HG03565 (cell line): ENCODE data around the gene KRT15.

Experiments used
- ATAC-seq: cut with Tn5 transposase; IDR thresholded peaks from one replicate; pipeline ENCODE4 v1.9.1; 2021; ENCODE audit warnings: mild to moderate bottlenecking, moderate library complexity; ENCODE audit not compliant: unreplicated experiment

Gene KRT15

GRCh38 chr17:41527063-41528023 lies 8.7 kb upstream of the KRT15 start:
- no peak for ATAC-seq

GRCh38 chr17:41524261-41524660 lies 5.6 kb upstream of the KRT15 start:
- ATAC-seq: no peak

GRCh38 chr17:41523787-41524186 lies 5.1 kb upstream of the KRT15 start:
- no peak for ATAC-seq

- no peak for ATAC-seq
Measured at GRCh38 chr17:41523225-41523593, 4.5 kb upstream of the KRT15 start.

- no peak for ATAC-seq
Measured at GRCh38 chr17:41522301-41523224, 3.9 kb upstream of the KRT15 start.

- no peak for ATAC-seq
Measured at GRCh38 chr17:41521574-41522261, 3.0 kb upstream of the KRT15 start.

- ATAC-seq: no peak
Measured at GRCh38 chr17:41520821-41521521, 2.3 kb upstream of the KRT15 start.

GRCh38 chr17:41519501-41520224 lies 973 bp upstream of the KRT15 start:
- ATAC-seq: no peak

DNA sequence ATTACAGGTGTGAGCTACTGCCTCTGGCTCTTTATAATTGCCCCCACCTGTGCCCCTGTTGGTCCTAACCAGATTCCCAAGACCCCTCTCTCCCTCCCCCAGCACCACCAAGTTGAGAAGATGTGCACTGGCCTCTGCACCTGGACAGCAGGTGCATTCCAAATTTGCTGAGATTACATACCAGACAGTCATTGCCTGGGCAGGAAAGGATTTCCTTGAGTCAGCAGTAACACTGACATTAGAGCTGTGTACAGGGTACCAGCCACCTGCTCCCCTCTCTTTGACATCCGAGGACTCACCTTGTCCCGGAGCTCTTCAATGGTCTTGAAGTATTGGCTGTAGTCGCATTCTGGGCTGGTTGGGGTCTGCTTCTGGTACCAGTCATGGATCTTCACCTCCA lies 659 bp downstream of the KRT15 start:
- no peak for ATAC-seq

- ATAC-seq: no peak
Measured at GRCh38 chr17:41516830-41517283, 1.8 kb downstream of the KRT15 start.

DNA sequence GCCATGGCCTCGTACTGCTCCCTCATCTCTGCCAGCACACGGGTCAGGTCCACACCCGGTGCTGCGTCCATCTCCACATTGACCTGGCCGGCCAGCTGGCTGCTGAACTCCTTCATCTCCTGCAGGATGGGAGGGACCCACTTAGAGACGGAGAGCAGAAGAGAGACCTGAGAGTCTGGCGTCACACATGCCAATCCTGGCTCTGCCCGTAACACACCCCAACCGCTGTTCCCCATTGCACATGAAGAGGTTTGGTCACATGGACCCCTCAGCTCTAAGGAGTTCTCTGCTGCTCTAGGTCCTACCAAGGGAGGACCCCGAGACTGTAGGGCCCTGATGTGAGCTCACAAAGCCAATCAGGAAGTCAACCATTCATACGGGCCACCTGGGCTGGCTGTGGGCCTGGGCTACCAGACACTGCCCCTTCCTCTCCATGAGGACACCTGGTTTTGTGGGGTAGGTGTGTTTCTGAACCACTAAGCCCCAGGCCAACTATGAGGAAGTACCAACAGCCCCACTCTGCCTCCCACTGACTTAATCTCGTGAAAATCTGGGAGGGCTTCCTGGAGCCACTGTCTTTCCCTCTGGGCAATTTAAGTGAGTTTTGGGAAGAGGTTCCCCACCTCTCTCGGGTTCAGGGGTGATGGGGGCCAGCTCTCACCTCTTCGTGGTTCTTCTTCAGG lies 2.4 kb downstream of the KRT15 start:
- ATAC-seq: no peak

DNA sequence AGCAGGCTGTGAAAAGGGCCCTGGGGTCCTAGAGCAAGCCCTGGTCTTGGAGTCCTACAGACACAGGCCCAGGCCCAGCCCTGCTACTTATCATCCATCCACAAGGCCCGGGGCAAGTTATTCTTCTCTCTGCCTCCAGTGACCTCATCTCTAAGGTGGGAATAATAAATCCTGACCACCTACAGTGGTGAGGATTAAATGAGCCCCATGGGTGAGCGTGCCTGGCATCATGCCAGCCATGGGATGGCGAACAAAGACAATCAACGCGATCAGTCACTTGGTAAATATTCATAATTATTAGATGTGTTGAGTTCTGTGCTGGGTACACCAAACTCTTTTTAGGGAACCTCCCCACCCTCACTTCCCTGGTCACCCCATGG lies 5.5 kb downstream of the KRT15 start:
- no peak for ATAC-seq

GRCh38 chr17:41512546-41513167 lies 6.0 kb downstream of the KRT15 start:
- no peak for ATAC-seq

DNA sequence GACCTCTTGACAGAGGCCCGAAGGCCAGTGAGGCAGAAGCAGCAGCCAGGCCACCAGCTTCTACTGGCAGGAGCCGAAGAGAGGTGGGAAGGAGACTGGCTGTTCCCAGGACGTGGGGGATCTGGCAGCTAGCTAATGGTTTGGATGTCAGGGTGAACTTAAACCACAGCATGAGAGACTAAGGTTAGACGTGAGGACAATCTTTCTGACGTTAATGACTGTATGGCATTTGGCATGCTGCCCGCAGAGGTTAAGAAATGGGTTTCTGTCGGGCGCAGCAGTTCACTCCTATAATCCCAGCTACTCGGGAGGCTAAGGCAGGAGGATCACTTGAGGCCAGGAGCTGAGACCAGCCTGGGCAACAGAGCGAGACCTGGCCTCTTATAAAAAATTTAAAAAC lies 7.0 kb downstream of the KRT15 start:
- ATAC-seq: no peak

DNA sequence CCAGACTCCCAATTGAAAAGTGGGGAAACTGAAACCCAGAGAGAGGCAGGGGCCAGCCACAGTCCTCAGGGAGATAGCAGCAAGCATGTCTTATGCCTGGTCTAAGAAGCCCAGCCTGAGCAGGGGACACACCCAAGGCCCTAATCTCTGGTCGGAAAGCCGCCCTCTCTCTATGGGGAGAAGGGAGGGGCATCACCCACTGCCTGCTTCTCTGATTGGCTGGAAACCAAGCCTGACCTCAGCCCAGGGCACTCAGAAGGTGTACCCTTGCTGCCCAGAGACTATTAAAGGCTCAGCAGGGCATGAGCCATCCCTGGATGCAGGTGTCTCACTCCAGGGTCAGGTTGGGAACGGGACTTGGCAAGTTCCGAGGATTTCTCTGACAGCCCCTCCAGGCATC lies 7.6 kb downstream of the KRT15 start:
- ATAC-seq: no peak

DNA sequence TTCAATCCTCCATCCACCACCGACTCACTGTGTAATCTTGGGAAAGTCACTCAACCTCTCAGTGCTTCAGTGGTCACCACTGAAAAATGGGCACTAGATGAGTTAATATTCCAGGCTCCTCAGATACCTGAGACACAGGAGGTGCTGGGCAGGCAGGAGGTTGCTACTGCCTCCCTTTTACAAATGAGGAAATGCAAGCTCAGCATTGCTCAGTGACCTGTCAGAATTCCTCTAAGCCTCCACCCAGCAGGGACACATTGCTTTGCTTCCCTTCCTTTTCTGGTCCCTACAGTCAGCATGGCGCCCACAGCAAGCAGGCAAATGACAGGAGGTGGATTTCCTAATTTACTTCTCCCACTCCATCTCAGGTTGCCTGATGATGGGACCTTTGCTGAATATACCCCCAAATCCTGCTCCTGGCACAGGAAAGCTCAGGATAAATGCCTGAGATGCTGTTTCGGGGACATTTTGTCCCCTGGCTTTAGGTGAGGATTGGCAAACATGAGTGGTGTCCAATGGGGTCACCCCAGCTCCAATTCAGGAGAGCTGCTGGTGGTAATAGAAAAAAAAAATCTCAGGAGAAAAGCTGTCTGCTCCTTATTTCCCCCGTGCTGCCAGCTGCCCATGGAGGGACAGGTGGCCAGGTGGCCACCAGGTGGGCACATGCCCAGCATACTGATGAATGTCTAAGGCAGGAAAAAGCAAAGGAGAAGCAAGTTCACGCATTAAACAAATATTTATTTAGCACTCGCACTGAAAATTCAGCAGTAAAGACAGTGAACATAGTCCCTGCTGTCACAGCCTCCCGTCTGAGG lies 8.2 kb downstream of the KRT15 start:
- no peak for ATAC-seq

GRCh38 chr17:41507315-41507880 lies 11.3 kb downstream of the KRT15 start:
- ATAC-seq: no peak
